Keratinocyte (primary cell): ENCODE measurements around the gene FSTL5.

Experiments
- EZH2 ChIP-seq: IDR thresholded peaks from one replicate; pipeline ENCODE4 v1.6.1; 2012; ENCODE audit warnings: inconsistent platforms, mild to moderate bottlenecking, low read length, moderate library complexity
- TF ChIP-seq, protein P1 (sequence below), 3 experiments: IDR thresholded peaks in 1 of 3; conservative IDR thresholded peaks in 1 of 3; optimal IDR thresholded peaks in 1 of 3; 2 replicates in 2 of 3; 3 replicates in 1 of 3; pipeline versions ENCODE3 to v1.5.1; 2011; ENCODE audit warnings: low read length in 3 of 3, mild to moderate bottlenecking in 3 of 3, moderate library complexity in 2 of 3, control low read depth in 1 of 3, inconsistent platforms in 1 of 3; ENCODE audit not compliant: insufficient read depth in 2 of 3; ENCODE audit errors: extremely low read depth in 1 of 3

DNA sequence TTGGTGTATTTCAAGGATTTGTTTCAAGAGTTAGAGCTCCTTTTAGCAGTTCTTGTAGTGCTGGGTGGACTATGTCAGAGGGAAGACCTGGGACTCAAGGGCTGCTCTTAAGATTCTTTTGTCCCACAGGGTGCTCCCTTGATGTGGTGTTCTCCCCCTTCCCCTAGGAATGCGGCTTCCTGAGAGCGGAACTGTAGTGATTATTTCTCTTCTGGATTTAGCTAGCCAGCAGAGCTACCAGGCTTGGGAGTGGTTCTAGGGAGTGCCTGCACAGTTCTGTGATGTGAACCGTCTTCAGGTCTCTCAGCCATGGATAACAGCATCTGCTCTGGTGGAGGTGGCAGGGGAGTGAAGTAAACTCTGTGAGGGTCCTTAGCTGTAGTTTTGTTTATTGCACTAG, 336.8 kb downstream of the FSTL5 start:
- TF ChIP-seq, protein P1, sequence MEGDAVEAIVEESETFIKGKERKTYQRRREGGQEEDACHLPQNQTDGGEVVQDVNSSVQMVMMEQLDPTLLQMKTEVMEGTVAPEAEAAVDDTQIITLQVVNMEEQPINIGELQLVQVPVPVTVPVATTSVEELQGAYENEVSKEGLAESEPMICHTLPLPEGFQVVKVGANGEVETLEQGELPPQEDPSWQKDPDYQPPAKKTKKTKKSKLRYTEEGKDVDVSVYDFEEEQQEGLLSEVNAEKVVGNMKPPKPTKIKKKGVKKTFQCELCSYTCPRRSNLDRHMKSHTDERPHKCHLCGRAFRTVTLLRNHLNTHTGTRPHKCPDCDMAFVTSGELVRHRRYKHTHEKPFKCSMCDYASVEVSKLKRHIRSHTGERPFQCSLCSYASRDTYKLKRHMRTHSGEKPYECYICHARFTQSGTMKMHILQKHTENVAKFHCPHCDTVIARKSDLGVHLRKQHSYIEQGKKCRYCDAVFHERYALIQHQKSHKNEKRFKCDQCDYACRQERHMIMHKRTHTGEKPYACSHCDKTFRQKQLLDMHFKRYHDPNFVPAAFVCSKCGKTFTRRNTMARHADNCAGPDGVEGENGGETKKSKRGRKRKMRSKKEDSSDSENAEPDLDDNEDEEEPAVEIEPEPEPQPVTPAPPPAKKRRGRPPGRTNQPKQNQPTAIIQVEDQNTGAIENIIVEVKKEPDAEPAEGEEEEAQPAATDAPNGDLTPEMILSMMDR (optimal IDR thresholded peaks at IDR 0.05 in 1 of 3, IDR thresholded peaks at IDR 0.05 in 1 of 3, conservative IDR thresholded peaks at IDR 0.05 in 1 of 3; ENCODE audit: extremely low read depth in 1 of 3, insufficient read depth in 2 of 3, low read length in 3 of 3) = no peak
- TF ChIP-seq EZH2 = no peak
